Bronchial epithelial cell (primary cell): Measurements from ENCODE around the gene RAB1B. TPM values are rescaled to one million over a fixed set of nuclear protein-coding genes. Genes with fewer than 3 reads are reported as not detected.

Source experiments
- DNase-seq: peaks from one replicate; pipeline ENCODE4 v3.0.0-alpha.2; 2010; ENCODE audit warnings: low read depth
- FAIRE-seq: peaks from 2 replicates; lab custom pipeline; 2011; peaks lifted over from hg19 to GRCh38; lab: Jason Lieb, UNC
- H3K27me3 ChIP-seq: 2 replicates; pipeline ENCODE4 v1.5.1; 2011; ENCODE audit warnings: low read length; ENCODE audit not compliant: control insufficient read depth, insufficient read depth
- H3K36me3 ChIP-seq: 2 replicates; pipeline ENCODE4 v1.5.1; 2011; ENCODE audit warnings: low read length; ENCODE audit not compliant: control insufficient read depth, insufficient read depth
- H3K4me3 ChIP-seq: 2 replicates; pipeline ENCODE4 v1.5.1; 2011; ENCODE audit warnings: mild to moderate bottlenecking, low read depth, low read length, control low read depth
- CTCF ChIP-seq: IDR thresholded peaks from 2 replicates; pipeline ENCODE4 v1.5.1; 2011; ENCODE audit warnings: mild to moderate bottlenecking, moderate library complexity, low read length, control low read depth, inconsistent platforms; ENCODE audit not compliant: insufficient read depth, severe bottlenecking
- total RNA-seq: library from RNA; depleted of rRNA; stranded (reverse); fragments of >200 nt; gene quantifications from 2 replicates; pipeline ENCODE4 v1.2.1, GENCODE V29; 2014

RAB1B gene
- total RNA-seq, 1 donor from 2014 or later: 54.5 TPM

GRCh38 chr11:66323684-66324083 lies 55.2 kb downstream of the RAB1B start:
- H3K4me3 ChIP-seq: no peak overlapping the region
- DNase-seq: no peak
- FAIRE-seq: no peak
- no peaks in the 10 kb centered on the region for H3K27me3 ChIP-seq
- no peaks in the 10 kb centered on the region for H3K36me3 ChIP-seq
- no peak for TF ChIP-seq CTCF

GRCh38 chr11:66324664-66325063 lies 56.2 kb downstream of the RAB1B start:
- no peaks in the 10 kb centered on the region for H3K36me3 ChIP-seq
- no peak for TF ChIP-seq CTCF
- no peak for FAIRE-seq
- no peaks in the 10 kb centered on the region for H3K27me3 ChIP-seq
- no peak for DNase-seq
- no peak overlapping the region for H3K4me3 ChIP-seq

- H3K36me3 ChIP-seq: no peaks in the 10 kb centered on the region
- FAIRE-seq: peak; percentile 91
- TF ChIP-seq CTCF: no peak
- no peak for DNase-seq
- no peaks in the 10 kb centered on the region for H3K27me3 ChIP-seq
- no peak overlapping the region for H3K4me3 ChIP-seq
Observed at GRCh38 chr11:66325263-66325671, 56.8 kb downstream of the RAB1B start.

- no peak for FAIRE-seq
- TF ChIP-seq CTCF: no peak
- no peak for DNase-seq
- H3K36me3 ChIP-seq: peaks cover under 1% of the 10 kb centered on the region
- no peak overlapping the region for H3K4me3 ChIP-seq
- no peaks in the 10 kb centered on the region for H3K27me3 ChIP-seq
Observed at GRCh38 chr11:66326261-66327111, 58.0 kb downstream of the RAB1B start.

Other genes with a start within 250 kb of the RAB1B start
- gene CATSPER1, start 242.2 kb upstream of the RAB1B start, total RNA-seq: 0.26 TPM in 1 of 2 replicates, not detected in the other
- gene GAL3ST3, start 219.5 kb upstream of the RAB1B start, total RNA-seq: not detected in 2 replicates
- gene SF3B2, start 216.3 kb upstream of the RAB1B start, total RNA-seq: 88.2 and 91.0 TPM in 2 replicates
- gene PACS1, start 198.4 kb upstream of the RAB1B start, total RNA-seq: 6.8 and 7.0 TPM in 2 replicates
- 25.8 and 32.5 TPM in 2 replicates for gene KLC2, start 10.9 kb upstream of the RAB1B start, total RNA-seq
- not detected in 2 replicates for gene CNIH2, start 9.5 kb downstream of the RAB1B start, total RNA-seq
- 231 and 294 TPM in 2 replicates for gene YIF1A, start 20.5 kb downstream of the RAB1B start, total RNA-seq
- gene TMEM151A, start 23.3 kb downstream of the RAB1B start, total RNA-seq: not detected in 2 replicates
- under 0.01 TPM in 2 replicates for gene CD248, start 48.4 kb downstream of the RAB1B start, total RNA-seq
- 19.0 and 19.7 TPM in 2 replicates for gene RIN1, start 67.8 kb downstream of the RAB1B start, total RNA-seq
- gene BRMS1, start 76.5 kb downstream of the RAB1B start, total RNA-seq: 67.6 and 81.6 TPM in 2 replicates
- gene B4GAT1, start 79.0 kb downstream of the RAB1B start, total RNA-seq: 7.7 and 10.8 TPM in 2 replicates
- 1.9 and 2.1 TPM in 2 replicates for gene SLC29A2, start 103.1 kb downstream of the RAB1B start, total RNA-seq
- not detected in 2 replicates for gene NPAS4, start 152.4 kb downstream of the RAB1B start, total RNA-seq
- 38.5 and 43.7 TPM in 2 replicates for gene MRPL11, start 170.2 kb downstream of the RAB1B start, total RNA-seq
- 10.4 and 11.6 TPM in 2 replicates for gene PELI3, start 198.3 kb downstream of the RAB1B start, total RNA-seq
- 45.0 and 70.0 TPM in 2 replicates for gene DPP3, start 211.8 kb downstream of the RAB1B start, total RNA-seq
- 8.2 and 9.5 TPM in 2 replicates for gene BBS1, start 242.0 kb downstream of the RAB1B start, total RNA-seq